AG08396 (cell line): ENCODE data around the gene RPL3.
"Not testable (repeated sequence)": the region's sequence is repeated elsewhere in the genome, so short reads cannot be mapped to it uniquely, and the experiment has no call there.

Source experiments
- DNase-seq: peaks from one replicate; pipeline ENCODE4 v3.0.0; 2012; ENCODE audit warnings: low spot score, mixed read lengths

The RPL3 gene

DNA sequence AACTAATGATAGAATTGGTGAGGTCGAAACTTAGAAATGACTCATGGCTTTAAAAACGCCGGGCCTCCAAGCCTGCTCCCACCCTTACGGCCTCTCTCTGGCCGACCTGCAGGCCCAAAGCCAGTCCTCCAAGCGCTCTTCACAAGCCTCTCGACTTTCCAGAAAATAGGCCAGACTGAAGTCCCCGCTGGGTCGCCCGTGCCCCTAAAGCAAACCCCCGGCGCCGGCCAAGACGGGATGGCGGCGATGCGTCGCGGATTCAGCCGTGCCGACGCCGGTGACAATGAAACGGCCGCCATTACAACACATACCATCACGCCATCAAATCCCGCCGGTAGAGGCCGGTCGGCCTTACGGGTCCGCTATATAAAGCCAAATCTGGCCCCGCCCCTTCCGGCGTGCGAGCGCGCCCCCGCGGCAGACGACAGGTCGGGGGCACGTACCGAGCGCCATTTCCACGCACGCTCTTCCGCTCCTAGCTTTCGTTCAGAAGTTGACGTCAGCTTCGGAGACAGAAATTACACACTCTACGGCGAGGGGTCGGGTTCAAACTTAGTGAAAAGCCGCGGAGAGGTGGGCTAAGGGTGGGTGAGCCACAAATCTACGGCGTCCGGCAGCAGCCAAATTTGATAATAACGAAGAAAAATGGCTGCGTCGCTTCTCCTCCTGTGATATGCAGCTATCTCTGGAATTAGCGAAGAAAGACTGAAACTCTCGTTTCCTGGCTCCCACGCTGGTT is at the start of gene RPL3:
Gene RPL3, minus strand, starts transcription at position 340 of the 739 bp plus-strand sequence. Its CDS starts 26 bp downstream, at position 314.
- peak; percentile 94 for DNase-seq

- no peak for DNase-seq
Observed at GRCh38 chr22:39369186-39369585, 49.8 kb upstream of the RPL3 start.

DNA sequence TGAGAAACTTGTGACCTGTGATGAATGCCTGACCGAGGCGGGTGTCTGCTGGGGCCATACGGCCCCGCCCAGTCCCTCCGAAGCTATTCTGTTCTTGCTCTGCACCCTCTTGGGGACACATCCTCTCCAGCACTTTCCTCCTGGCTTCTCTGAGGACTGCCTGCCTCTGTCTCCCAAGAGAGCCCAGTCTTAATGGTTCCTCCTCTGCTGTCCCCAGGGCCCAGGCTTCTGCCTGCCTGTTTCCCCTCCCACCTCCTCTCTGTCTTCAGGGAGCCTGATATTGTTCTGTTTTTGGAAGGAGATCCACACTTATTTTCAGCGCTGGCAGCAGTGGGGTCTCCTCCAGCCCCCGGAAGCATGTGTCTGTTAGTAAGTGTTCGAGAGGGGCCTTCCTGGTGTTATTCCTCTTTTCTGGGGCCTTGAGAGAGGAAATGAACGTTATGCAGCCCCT is 49.1 kb upstream of the RPL3 start:
- DNase-seq: no peak

DNA sequence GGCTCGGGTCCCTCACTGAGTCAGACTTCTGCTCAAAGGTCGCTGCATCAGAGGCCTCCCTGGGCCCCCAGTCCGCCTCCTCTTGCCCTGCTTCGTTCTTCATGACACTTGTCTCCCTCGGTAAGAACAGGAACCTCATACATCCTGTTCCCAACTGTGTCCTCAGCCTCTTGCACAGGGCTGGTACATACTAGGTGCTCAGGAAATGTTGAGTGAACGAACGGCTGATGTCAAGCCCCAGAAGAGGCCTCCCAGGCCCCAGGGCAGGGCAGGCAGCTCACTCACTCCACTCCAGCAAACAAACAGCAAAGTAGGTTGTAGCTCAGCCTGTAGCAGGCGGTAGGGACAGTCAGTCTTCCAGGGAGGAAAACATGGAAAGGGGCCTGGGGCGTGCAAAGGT is 47.6 kb upstream of the RPL3 start:
- DNase-seq: no peak

GRCh38 chr22:39365492-39365780 is 46.0 kb upstream of the RPL3 start:
- no peak for DNase-seq

DNA sequence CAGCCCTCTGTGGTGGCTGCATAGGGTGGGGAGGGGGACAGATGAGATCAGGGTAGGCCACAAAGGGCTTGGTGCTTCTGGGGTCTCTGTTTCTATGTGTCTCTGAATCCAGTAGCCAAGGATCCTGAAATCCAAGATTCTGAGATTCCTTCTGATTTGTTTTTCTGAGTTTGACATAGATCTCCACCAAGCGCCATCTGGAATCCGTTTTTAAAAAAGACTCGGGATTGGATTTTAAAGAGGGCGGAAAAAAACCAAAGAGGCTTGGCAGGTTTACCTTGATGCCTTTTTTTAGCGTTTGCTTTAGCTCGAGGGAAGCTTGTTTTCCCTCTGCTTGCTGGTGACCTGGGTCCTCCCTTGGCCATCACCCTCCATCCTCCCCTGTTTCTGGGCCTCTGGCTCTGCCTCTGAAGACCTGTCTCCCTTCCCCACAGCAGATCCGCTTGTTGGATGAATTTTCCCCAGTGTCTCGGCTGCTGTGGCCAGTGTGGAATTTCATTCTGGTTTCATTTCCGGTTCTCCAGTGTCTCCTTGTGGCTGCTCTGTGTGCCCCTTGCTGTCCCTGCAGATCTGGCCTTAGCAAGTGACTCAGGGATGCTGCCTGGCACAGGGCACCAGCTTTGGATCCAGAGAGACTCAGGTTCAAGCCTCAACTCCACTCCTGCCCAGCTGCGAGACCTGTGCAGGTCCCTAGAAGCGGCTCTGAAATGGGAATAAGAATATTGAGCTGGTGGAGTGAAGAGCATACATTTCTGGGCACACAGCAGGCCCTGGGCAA is 45.5 kb upstream of the RPL3 start:
- DNase-seq: no peak

- no peak for DNase-seq
Observed at GRCh38 chr22:39363751-39364515, 44.5 kb upstream of the RPL3 start.

DNA sequence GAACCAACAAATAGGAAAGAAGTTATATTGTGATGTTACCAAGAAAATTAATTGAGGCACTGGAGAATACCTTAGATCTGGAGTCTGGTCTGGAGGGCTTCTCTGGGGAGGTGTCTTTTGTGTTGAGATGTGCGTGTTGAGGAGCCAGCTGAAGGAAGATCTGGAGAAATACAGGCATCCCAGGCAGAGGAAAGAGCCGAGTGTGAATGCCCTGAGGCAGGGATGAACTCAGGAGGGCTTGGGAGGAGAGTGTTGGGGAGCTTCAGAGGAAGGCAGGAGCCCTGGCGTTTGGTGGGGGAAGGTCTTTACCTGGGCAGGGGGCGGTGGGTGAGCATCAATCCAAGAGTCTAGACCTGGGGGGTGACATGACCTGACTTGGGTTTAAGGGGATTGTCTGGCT is 43.5 kb upstream of the RPL3 start:
- DNase-seq: no peak

GRCh38 chr22:39362271-39362670 is 42.8 kb upstream of the RPL3 start:
- no peak for DNase-seq

DNA sequence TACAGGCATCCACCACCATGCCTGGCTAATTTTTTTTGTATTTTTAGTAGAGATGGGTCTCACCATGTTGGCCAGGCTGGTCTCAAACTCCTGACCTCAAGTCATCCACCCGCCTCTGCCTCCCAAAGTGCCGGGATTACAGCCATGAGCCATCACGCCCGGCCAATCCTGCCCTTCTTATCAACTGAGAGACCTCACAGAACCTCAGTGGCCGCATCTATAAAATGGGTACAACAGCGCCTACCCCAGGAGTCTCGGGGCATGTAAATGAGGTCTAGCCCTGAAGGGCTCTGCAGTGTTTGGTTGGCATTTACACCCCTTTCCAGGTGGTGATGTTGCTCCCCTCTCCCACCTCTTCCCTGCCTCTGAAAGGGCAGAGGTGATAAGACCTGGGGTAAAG is 42.1 kb upstream of the RPL3 start:
- no peak for DNase-seq

DNA sequence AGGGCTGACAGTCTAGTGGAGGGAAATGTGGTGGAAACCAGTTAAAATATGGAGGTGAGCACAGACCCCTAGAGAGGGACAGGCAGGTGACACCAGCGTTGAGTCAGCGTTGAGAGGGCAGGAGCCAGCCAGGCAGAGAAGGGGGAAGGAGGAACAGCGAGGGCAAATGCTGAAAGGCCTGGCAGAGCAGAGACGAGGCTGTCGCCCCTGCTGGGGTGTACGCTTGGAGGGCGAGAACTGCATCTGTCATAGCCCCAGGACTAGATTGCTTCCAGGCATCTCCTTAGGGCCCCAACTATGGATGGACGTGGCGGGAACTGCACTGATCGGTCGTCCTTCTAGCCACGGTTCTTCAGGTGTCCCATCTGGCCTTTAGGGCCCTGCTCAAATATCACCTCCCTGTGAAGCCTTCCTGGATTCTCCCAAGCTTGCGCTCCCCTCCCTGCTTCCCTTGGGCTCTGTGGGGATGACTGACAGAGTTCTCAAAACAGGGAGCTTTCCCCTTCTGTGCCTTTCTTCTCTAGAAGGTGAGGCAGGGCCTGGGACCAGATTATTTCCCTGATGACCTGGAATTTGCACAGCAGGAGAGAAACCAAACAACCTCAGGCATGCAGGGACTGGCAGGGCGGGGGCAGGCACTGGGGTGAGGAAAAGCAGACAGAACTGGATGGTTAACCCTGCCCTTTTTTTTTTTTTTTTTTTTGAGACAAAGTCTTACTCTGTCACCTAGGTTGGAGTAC is 41.4 kb upstream of the RPL3 start:
- no peak for DNase-seq

- DNase-seq: no peak
Observed at GRCh38 chr22:39360242-39360641, 40.8 kb upstream of the RPL3 start.

- no peak for DNase-seq
Observed at GRCh38 chr22:39359659-39360195, 40.3 kb upstream of the RPL3 start.

- not testable (repeated sequence) for DNase-seq
Observed at GRCh38 chr22:39358197-39358596, 38.8 kb upstream of the RPL3 start.

DNA sequence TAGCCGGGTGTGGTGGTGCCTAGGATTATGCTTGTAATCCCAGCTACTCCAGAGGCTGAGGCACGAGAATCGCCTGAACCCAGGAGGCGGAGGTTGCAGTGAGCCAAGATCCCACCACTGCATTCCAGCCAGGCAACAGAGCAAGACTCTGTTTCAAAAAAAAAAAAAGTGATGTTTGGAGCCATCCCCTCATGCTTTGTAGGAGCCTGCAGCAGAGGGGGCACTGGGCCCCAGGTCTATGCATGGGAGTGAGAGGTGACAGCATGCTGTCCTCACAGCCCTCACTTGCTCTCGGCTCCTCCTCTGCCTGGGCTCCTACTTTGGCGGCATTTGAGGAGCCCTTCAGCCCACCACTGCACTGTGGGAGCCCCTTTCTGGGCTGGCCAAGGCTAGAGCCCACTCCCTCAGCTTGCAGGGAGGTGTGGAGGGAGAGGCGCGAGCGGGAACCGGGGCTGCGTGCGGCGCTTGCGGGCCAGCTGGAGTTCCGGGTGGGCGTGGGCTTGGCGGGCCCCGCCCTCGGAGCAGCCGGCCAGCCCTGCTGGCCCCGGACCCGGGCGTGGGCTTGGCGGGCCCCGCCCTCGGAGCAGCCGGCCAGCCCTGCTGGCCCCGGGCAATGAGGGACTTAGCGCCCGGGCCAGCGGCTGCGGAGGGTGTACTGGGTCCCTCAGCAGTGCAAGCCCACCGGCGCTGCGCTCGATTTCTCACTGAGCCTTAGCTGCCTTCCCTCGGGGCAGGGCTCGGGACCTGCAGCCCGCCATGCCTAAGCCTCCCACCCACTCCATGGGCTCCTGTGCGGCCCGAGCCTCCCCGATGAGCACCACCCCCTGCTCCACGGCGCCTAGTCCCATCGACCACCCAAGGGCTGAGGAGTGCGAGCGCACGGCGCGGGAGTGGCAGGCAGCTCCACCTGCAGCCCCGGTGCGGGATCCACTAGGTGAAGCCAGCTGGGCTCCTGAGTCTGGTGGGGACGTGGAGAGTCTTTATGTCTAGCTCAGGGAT is 38.0 kb upstream of the RPL3 start:
- DNase-seq: not testable (repeated sequence)

- no peak for DNase-seq
Observed at GRCh38 chr22:39356464-39356863, 37.0 kb upstream of the RPL3 start.

- DNase-seq: not testable (repeated sequence)
Observed at GRCh38 chr22:39355805-39356204, 36.4 kb upstream of the RPL3 start.

GRCh38 chr22:39355080-39355479 is 35.7 kb upstream of the RPL3 start:
- no peak for DNase-seq

GRCh38 chr22:39353346-39353745 is 33.9 kb upstream of the RPL3 start:
- no peak for DNase-seq

- no peak for DNase-seq
Observed at GRCh38 chr22:39352306-39352891, 33.0 kb upstream of the RPL3 start.
